ENCODE data around the gene MAP3K3. TPM values are rescaled to one million over a fixed set of nuclear protein-coding genes. Genes with fewer than 3 reads are reported as not detected.

Gene MAP3K3
- total and polyA plus RNA-seq, 4 donors, result 24.5 to 56.3 (median 41.5) TPM

DNA sequence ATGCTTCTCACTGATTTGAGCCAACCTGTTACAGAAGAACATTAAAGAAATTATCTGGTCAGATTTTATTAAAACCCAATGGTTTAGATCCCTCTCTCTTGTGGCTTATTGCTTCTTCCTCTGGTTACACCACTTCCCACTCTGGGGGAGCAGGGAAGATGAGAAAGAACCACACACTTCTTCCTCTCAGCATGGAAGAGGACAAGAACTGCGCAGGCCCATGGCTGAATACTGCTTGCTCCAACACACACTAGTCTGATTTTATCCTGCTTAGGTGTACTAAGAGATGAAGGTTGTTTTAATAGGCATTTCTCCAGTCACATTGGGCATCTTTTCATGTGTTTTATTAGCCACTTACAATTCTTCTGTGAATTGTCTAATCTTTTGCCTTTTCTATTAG is 27.6 kb downstream of the MAP3K3 start:
- peaks cover 3 to 19% (median 8%) of the 10 kb centered on the region in 5 donors for H3K4me1 ChIP-seq (ENCODE audit: control insufficient read depth in 5 of 5, insufficient read depth in 5 of 5, low read length in 5 of 5)
- no peak overlapping the region for H3K9ac ChIP-seq (ENCODE audit: insufficient read depth in 1 of 2, low read length in 2 of 2)
- DNase-seq, result no peak
- 39 to 71% methylated on average over 1 of the region's 1 CpG for WGBS, 2 donors
- ATAC-seq (ENCODE audit: insufficient read depth, low FRiP score), result no peak
- H3K9me3 ChIP-seq (ENCODE audit: control insufficient read depth in 4 of 4, insufficient read depth in 3 of 4, low read length in 3 of 4), result peaks cover 0 to 3% (median 0%) of the 10 kb centered on the region in 4 donors
- no peak overlapping the region for H3K27ac ChIP-seq (ENCODE audit: low read depth in 1 of 2, low read length in 1 of 2)
- H3K36me3 ChIP-seq (ENCODE audit: control insufficient read depth in 4 of 4, insufficient read depth in 4 of 4, low read length in 4 of 4), result peaks cover 11 to 21% (median 16%) of the 10 kb centered on the region in 4 donors
- TF ChIP-seq, protein P1, sequence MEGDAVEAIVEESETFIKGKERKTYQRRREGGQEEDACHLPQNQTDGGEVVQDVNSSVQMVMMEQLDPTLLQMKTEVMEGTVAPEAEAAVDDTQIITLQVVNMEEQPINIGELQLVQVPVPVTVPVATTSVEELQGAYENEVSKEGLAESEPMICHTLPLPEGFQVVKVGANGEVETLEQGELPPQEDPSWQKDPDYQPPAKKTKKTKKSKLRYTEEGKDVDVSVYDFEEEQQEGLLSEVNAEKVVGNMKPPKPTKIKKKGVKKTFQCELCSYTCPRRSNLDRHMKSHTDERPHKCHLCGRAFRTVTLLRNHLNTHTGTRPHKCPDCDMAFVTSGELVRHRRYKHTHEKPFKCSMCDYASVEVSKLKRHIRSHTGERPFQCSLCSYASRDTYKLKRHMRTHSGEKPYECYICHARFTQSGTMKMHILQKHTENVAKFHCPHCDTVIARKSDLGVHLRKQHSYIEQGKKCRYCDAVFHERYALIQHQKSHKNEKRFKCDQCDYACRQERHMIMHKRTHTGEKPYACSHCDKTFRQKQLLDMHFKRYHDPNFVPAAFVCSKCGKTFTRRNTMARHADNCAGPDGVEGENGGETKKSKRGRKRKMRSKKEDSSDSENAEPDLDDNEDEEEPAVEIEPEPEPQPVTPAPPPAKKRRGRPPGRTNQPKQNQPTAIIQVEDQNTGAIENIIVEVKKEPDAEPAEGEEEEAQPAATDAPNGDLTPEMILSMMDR (IDR thresholded peaks at IDR 0.05; ENCODE audit: control extremely low read depth, extremely low read depth), result no peak
- H3K27me3 ChIP-seq (ENCODE audit: control insufficient read depth in 3 of 3, insufficient read depth in 3 of 3, low read length in 2 of 3), result no peaks in the 10 kb centered on the region
- no peak overlapping the region for H3K4me3 ChIP-seq

DNA sequence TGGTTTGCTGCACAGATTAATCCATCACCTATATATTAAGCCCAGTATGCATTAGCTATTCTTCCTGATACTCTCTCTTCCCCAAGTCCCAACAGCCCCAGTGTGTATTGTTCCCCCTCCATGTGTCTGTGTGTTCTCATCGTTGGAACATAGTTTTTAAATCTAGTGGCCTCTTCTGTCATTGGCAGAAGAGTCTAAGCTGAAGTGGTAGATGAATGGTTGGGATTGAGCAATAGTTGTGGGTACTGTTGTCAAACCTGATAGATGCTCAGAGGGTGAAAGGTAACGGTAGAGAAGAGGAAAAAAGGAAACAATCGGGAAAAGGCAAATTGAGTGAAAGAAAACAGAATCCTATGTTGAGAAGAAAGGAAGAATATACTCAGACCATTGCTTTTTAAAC is 29.9 kb downstream of the MAP3K3 start:
- Histone ChIP-seq H3K27me3 (ENCODE audit: control insufficient read depth in 3 of 3, insufficient read depth in 3 of 3, low read length in 2 of 3) (no peaks in the 10 kb centered on the region), H3K4me3 (no peak overlapping the region), H3K36me3 (ENCODE audit: control insufficient read depth in 4 of 4, insufficient read depth in 4 of 4, low read length in 4 of 4) (peaks cover 8 to 24% (median 11%) of the 10 kb centered on the region in 4 donors), H3K9me3 (ENCODE audit: control insufficient read depth in 4 of 4, insufficient read depth in 3 of 4, low read length in 3 of 4) (no peaks in the 10 kb centered on the region), H3K4me1 (ENCODE audit: control insufficient read depth in 5 of 5, insufficient read depth in 5 of 5, low read length in 5 of 5) (peaks cover 0 to 19% (median 3%) of the 10 kb centered on the region in 5 donors), H3K27ac (ENCODE audit: low read depth in 1 of 2, low read length in 1 of 2) (no peak overlapping the region), H3K9ac (ENCODE audit: insufficient read depth in 1 of 2, low read length in 2 of 2) (no peak overlapping the region)
- TF ChIP-seq, protein P1 (IDR thresholded peaks at IDR 0.05; ENCODE audit: control extremely low read depth, extremely low read depth), result no peak
- DNase-seq, result no peak
- 18 to 37% methylated on average over 3 of the region's 3 CpGs for WGBS, 2 donors
- no peak for ATAC-seq (ENCODE audit: insufficient read depth, low FRiP score)

DNA sequence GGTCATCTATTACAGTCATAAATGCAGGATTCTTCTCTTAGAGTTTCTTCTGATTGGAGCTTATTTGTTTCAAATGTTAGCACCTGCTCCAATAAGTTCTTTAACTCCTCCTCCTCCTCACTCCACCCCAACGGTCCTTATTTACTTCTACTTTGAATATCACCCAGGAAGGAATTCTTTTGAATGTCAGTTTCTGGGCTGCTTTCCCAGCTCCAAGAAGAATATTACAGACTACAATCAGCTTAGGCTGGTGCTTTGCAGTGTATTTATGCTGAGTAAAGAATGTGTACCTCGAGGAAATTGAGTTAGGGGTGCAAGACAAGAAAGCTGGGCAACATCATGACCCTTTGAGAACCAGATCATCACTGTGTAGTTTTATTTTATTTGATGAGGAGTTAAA is 30.8 kb downstream of the MAP3K3 start:
- Histone ChIP-seq H3K36me3 (ENCODE audit: control insufficient read depth in 4 of 4, insufficient read depth in 4 of 4, low read length in 4 of 4) (peaks cover 7 to 15% (median 11%) of the 10 kb centered on the region in 4 donors), H3K4me3 (no peak overlapping the region), H3K9ac (ENCODE audit: insufficient read depth in 1 of 2, low read length in 2 of 2) (no peak overlapping the region), H3K27ac (ENCODE audit: low read depth in 1 of 2, low read length in 1 of 2) (peak overlapping the region in 1 of 2 donors; percentile 49), H3K4me1 (ENCODE audit: control insufficient read depth in 5 of 5, insufficient read depth in 5 of 5, low read length in 5 of 5) (peaks cover 0 to 19% (median under 1%) of the 10 kb centered on the region in 5 donors), H3K27me3 (ENCODE audit: control insufficient read depth in 3 of 3, insufficient read depth in 3 of 3, low read length in 2 of 3) (no peaks in the 10 kb centered on the region), H3K9me3 (ENCODE audit: control insufficient read depth in 4 of 4, insufficient read depth in 3 of 4, low read length in 3 of 4) (no peaks in the 10 kb centered on the region)
- DNase-seq (peak; percentile 19 to 85 (median 78)), ATAC-seq (ENCODE audit: insufficient read depth, low FRiP score) (no peak)
- 29 to 60% methylated on average over 2 of the region's 2 CpGs for WGBS, 2 donors
- TF ChIP-seq, protein P1 (IDR thresholded peaks at IDR 0.05; ENCODE audit: control extremely low read depth, extremely low read depth), result no peak

DNA sequence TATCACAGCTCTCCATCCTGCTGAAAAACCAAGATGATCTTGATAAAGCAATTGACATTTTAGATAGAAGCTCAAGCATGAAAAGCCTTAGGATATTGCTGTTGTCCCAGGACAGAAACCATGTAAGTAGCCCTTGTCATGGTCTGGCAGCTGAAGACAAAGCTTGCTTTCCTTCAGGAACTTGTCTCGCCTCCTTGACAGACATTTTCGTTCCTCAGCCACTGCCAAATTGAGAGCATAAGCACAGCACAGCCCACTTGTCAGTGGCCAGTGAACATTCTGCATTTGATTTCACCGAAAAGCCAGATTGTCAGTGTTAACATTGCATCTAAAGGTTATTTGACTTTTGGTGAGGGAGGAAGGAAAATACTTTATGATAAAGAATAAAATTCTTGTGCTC is 35.6 kb downstream of the MAP3K3 start:
- TF ChIP-seq, protein P1 (IDR thresholded peaks at IDR 0.05; ENCODE audit: control extremely low read depth, extremely low read depth), result no peak
- H3K36me3 ChIP-seq (ENCODE audit: control insufficient read depth in 4 of 4, insufficient read depth in 4 of 4, low read length in 4 of 4), result peaks cover 15 to 21% (median 18%) of the 10 kb centered on the region in 4 donors
- peak overlapping the region in 1 of 2 donors; percentile 22 for H3K27ac ChIP-seq (ENCODE audit: low read depth in 1 of 2, low read length in 1 of 2)
- H3K4me1 ChIP-seq (ENCODE audit: control insufficient read depth in 5 of 5, insufficient read depth in 5 of 5, low read length in 5 of 5), result peaks cover 0 to 8% (median 0%) of the 10 kb centered on the region in 5 donors
- ATAC-seq (ENCODE audit: insufficient read depth, low FRiP score), result no peak
- no peak overlapping the region for H3K9ac ChIP-seq (ENCODE audit: insufficient read depth in 1 of 2, low read length in 2 of 2)
- 77 to 78% methylated on average over 3 of the region's 3 CpGs for WGBS, 2 donors
- no peak overlapping the region for H3K4me3 ChIP-seq
- DNase-seq, result no peak
- H3K9me3 ChIP-seq (ENCODE audit: control insufficient read depth in 4 of 4, insufficient read depth in 3 of 4, low read length in 3 of 4), result no peaks in the 10 kb centered on the region
- no peaks in the 10 kb centered on the region for H3K27me3 ChIP-seq (ENCODE audit: control insufficient read depth in 3 of 3, insufficient read depth in 3 of 3, low read length in 2 of 3)
